IPS-15b (cell line): ENCODE measurements around the gene MED22.
"Not testable (repeated sequence)": the region's sequence is repeated elsewhere in the genome, so short reads cannot be mapped to it uniquely, and the experiment has no call there.

Experiments
- H3K27me3 ChIP-seq: one replicate; pipeline ENCODE4 v1.6.1; 2013; ENCODE audit warnings: low read length; ENCODE audit not compliant: control insufficient read depth, insufficient read depth
- H3K36me3 ChIP-seq: one replicate; pipeline ENCODE4 v1.6.1; 2013; ENCODE audit warnings: low read length; ENCODE audit not compliant: control insufficient read depth, insufficient read depth
- H3K4me1 ChIP-seq: one replicate; pipeline ENCODE4 v1.6.1; 2013; ENCODE audit warnings: mild to moderate bottlenecking, low read length; ENCODE audit not compliant: control insufficient read depth, insufficient read depth
- H3K4me3 ChIP-seq: one replicate; pipeline ENCODE4 v1.5.1; 2013; ENCODE audit warnings: low read depth, low read length
- H3K9ac ChIP-seq: one replicate; pipeline ENCODE4 v1.6.1; 2013; ENCODE audit warnings: low read depth, mild to moderate bottlenecking, low read length
- H3K9me3 ChIP-seq: one replicate; pipeline ENCODE4 v1.6.1; 2013; ENCODE audit warnings: mild to moderate bottlenecking, low read length; ENCODE audit not compliant: control insufficient read depth, insufficient read depth

MED22 gene

DNA sequence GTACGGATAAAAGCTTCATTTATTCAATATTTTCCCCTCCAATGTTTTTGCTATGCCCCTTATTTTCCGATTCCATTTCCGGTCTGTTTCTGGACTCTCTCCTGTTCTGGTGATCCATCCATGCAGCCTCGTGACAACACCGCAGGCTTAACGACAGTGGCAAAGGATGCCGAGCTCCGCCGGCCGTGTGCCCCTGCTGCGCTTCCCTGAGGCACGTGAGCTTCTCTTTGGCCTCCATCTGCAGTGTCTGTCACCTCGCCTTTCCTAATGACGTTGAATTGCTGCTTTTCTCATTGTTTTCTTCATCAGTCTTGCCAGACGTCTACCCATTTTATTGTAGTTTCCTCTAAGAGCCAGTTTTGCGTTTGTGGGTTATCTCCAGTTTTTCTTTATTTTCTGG, 40.6 kb downstream of the MED22 start:
- H3K9ac ChIP-seq, result no peak overlapping the region
- H3K36me3 ChIP-seq, result no peaks in the 10 kb centered on the region
- no peak overlapping the region for H3K4me3 ChIP-seq
- no peaks in the 10 kb centered on the region for H3K27me3 ChIP-seq
- H3K4me1 ChIP-seq, result no peaks in the 10 kb centered on the region
- no peaks in the 10 kb centered on the region for H3K9me3 ChIP-seq

DNA sequence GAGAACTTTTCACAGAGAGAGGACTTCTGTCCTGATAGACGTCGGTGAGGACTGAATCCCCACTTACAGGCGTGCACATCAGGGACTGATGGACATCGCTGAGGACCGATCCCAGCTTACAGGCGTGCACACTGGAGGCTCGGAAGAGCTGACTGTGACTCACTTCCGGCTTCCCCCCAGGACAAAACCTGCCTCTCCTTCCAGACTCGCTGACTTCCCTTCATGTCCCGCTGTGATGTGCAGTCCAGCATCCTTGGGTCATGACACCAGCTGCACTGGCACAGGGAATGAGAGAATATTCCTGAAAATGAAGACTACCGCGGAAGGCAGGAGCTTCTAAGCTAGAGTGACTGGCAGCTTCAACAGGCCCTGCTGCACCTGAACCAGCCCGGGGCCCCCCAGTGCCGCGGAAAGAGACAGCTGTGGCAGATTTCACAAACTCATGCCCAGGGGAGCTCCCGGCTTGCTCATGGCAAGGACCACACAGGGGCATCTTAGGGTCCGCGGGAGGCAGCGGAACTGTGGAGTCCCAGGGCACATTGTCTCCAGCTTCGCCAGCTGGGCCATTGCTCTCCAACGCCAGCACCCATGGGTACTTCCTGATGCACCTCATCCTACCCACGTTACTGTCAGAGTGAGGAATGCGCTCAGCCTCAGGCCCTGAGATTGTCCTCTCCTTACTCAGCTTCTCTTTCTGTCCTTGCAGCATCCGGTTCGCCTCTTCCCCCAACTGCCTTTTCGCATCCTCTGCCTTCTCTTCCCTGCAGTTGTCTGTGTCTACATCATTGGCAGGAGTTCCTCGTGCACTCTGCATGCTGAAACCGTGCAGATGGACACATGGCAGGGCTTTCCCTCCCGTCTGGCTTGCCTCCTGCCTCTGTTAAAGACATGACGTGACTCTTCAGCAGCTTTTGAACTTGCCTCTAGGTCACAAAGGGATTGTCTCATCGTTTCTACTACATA, 41.4 kb downstream of the MED22 start:
- Histone ChIP-seq H3K4me3 (no peak overlapping the region), H3K36me3 (no peaks in the 10 kb centered on the region), H3K27me3 (no peaks in the 10 kb centered on the region), H3K9me3 (no peaks in the 10 kb centered on the region), H3K4me1 (no peaks in the 10 kb centered on the region), H3K9ac (no peak overlapping the region)

DNA sequence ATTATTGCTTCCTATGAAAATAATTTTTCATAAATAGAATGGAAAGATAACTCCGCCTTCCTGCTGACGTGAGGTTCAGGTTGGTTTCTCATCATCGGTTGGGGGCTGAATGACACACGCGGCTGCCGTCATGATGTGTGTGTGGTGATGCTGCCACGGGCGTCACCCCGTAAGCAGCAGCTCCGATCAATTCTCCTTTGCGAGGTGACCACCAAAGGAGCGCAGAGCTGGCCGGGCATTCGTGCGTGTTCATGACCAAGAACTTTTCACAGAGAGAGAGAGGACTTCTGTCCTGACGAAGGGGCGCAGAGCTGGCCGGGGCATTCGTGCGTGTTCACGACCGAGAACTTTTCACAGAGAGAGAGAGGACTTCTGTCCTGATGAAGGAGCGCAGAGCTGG, 42.2 kb downstream of the MED22 start:
- Histone ChIP-seq H3K4me3 (no peak overlapping the region), H3K9ac (no peak overlapping the region), H3K4me1 (no peaks in the 10 kb centered on the region), H3K36me3 (no peaks in the 10 kb centered on the region), H3K27me3 (no peaks in the 10 kb centered on the region), H3K9me3 (no peaks in the 10 kb centered on the region)

DNA sequence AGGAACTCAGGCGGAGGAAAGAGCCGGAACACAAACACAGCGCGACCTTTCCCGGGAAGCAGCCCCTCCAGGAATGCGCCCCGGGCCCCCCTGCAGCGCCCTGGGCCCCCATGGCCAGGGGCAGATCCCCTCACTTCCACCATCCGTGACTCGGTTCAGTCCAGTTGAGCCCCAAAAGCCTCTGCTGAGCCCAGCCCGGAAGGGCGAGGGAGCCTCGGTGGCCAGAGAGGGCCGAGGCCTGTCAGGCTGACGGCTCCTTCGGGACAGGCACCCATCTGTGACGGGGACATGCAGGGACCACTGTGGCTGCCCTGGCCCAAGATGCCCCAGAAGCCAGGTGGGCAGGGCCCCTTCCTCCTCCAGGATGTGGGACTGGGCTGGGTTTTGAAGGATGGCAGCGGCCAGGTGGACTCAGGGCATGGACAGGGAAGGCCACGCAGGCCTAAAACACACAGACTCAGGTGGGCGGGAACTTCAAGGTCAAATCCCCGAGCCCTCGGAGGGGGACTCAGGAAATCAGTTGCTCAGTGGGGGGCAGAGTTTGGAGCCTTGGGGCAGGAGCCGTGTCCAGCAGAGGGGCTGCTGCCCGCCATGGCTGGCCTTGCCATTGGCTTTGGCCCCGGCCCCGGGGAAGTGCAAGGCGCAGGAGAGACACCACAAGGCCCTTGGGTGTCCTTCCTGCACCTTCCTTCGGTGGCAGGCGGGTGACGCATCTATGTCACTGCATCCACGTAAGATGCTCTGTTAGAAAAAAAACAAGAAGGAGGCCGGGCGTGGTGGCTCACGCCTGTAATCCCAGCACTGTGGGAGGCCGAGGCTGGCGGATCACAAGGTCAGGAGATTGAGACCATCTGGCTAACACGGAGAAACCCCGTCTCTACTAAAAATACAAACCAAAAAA, 43.2 kb downstream of the MED22 start:
- Histone ChIP-seq H3K9me3 (no peaks in the 10 kb centered on the region), H3K9ac (no peak overlapping the region), H3K36me3 (no peaks in the 10 kb centered on the region), H3K4me3 (no peak overlapping the region), H3K4me1 (no peaks in the 10 kb centered on the region), H3K27me3 (no peaks in the 10 kb centered on the region)

GRCh38 chr9:133304158-133304470, 43.8 kb downstream of the MED22 start:
- Histone ChIP-seq H3K4me1 (no peaks in the 10 kb centered on the region), H3K36me3 (no peaks in the 10 kb centered on the region), H3K9me3 (no peaks in the 10 kb centered on the region), H3K27me3 (no peaks in the 10 kb centered on the region), H3K9ac (no peak overlapping the region), H3K4me3 (no peak overlapping the region)

GRCh38 chr9:133303266-133304157, 44.4 kb downstream of the MED22 start:
- Histone ChIP-seq H3K36me3 (no peaks in the 10 kb centered on the region), H3K9me3 (no peaks in the 10 kb centered on the region), H3K27me3 (no peaks in the 10 kb centered on the region), H3K9ac (no peak overlapping the region), H3K4me1 (no peaks in the 10 kb centered on the region), H3K4me3 (no peak overlapping the region)

GRCh38 chr9:133301253-133302230, 46.4 kb downstream of the MED22 start:
- H3K4me3 ChIP-seq, result no peak overlapping the region
- no peaks in the 10 kb centered on the region for H3K36me3 ChIP-seq
- no peaks in the 10 kb centered on the region for H3K4me1 ChIP-seq
- H3K27me3 ChIP-seq, result no peaks in the 10 kb centered on the region
- no peaks in the 10 kb centered on the region for H3K9me3 ChIP-seq
- H3K9ac ChIP-seq, result no peak overlapping the region

GRCh38 chr9:133299996-133300395, 47.9 kb downstream of the MED22 start:
- H3K27me3 ChIP-seq, H3K4me1 ChIP-seq, H3K9ac ChIP-seq, H3K36me3 ChIP-seq, H3K9me3 ChIP-seq, H3K4me3 ChIP-seq: not testable (repeated sequence)

DNA sequence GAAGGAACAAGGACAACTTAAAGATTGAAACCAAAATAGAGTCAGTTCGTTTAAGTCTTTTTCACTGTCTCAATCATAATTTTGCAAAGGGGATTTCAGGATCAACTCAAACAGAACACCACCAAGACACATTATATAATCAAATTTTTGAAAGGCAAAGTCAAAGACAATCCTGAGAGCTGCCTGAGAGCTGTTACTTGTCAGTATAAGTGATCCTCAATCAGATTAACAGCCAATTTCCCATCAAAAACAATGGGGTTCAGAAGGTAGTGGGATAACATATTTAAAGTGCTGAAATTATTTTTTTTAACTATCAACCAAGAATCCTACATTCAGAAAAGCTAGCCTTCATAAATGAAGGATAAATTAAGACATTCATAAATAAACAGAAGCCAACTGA, 53.7 kb downstream of the MED22 start:
- H3K4me3 ChIP-seq, result no peak overlapping the region
- no peaks in the 10 kb centered on the region for H3K4me1 ChIP-seq
- no peaks in the 10 kb centered on the region for H3K27me3 ChIP-seq
- H3K9ac ChIP-seq, result no peak overlapping the region
- peaks cover 4% of the 10 kb centered on the region for H3K9me3 ChIP-seq
- no peaks in the 10 kb centered on the region for H3K36me3 ChIP-seq

DNA sequence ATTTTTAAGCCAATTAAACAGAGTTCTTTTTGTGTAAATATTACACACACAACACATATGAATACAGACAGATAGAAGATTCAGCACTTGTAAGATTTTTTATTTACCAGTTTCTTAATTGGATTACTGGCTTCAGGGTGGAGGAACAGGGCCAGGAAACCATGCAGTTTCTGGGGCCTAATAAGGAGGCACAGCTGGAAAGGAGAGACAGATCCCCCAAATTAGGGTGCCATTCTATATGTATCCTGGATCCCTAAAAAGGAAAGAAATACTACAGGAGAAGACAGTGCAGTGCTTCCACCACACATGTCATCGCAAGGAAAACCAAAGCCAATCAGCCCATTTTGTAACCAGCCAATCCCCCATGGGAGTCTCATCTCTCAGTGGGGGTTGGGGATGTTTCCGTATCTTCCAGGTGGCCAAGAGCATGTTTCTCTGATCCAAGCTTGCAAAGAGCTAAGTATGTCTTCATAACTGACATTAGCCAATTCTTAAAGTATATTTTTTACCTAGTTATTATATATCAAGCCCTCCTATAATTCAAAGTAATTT, 57.1 kb downstream of the MED22 start:
- H3K9ac ChIP-seq, result no peak overlapping the region
- no peaks in the 10 kb centered on the region for H3K36me3 ChIP-seq
- peaks cover 4% of the 10 kb centered on the region for H3K9me3 ChIP-seq
- no peaks in the 10 kb centered on the region for H3K27me3 ChIP-seq
- no peaks in the 10 kb centered on the region for H3K4me1 ChIP-seq
- no peak overlapping the region for H3K4me3 ChIP-seq
